ENCODE results near the gene KCTD13. TPM values are rescaled to one million over a fixed set of nuclear protein-coding genes. Genes with fewer than 3 reads are reported as not detected.

The KCTD13 gene
- total RNA-seq, 1 donor from 2014 or later = 30.5 TPM

DNA sequence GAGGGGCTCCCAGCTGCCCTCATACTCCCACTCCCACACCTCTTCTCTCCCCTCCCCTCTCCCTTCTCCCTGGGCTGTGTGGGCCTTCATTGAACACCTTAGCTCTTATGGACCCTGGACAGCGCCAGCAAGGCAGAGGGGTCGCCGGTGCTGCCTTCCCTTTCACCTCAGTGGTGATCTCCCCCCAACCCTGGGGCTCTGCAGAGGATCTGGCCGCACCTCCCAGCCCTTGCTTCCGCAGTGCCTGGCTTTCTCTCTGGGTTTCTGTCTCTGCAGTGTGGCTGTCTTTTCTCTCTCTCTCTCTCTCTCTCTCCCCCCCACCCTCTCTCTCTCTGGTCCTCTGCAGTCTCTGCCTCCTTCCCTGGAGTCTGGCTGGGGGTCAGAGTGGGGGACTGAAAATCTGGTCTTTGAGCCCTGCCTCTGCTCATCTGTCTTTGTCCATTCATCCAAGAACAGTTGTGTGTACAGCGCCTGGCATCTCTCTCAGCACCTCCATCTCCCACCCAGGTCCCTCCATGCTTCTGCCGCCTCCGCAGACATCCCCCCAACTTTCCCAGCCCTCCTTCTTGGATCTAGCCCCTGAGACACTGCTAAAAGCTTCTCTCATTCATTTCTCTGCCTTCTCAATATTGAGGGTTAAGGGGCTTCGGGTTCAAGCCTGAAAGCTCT is 27.8 kb downstream of the KCTD13 start:
- peaks cover 28% of the 10 kb centered on the region for H3K4me1 Mint-ChIP-seq
- no peak for DNase-seq (ENCODE audit: low spot score in 2 of 2, unreplicated experiment in 2 of 2)
- H3K27me3 Mint-ChIP-seq (ENCODE audit: low read depth) = peaks cover 36% of the 10 kb centered on the region
- H3K9me3 Mint-ChIP-seq = no peaks in the 10 kb centered on the region
- TF ChIP-seq, protein P1, sequence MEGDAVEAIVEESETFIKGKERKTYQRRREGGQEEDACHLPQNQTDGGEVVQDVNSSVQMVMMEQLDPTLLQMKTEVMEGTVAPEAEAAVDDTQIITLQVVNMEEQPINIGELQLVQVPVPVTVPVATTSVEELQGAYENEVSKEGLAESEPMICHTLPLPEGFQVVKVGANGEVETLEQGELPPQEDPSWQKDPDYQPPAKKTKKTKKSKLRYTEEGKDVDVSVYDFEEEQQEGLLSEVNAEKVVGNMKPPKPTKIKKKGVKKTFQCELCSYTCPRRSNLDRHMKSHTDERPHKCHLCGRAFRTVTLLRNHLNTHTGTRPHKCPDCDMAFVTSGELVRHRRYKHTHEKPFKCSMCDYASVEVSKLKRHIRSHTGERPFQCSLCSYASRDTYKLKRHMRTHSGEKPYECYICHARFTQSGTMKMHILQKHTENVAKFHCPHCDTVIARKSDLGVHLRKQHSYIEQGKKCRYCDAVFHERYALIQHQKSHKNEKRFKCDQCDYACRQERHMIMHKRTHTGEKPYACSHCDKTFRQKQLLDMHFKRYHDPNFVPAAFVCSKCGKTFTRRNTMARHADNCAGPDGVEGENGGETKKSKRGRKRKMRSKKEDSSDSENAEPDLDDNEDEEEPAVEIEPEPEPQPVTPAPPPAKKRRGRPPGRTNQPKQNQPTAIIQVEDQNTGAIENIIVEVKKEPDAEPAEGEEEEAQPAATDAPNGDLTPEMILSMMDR (IDR thresholded peaks at IDR 0.05; ENCODE audit: unreplicated experiment) = no peak
- no peak overlapping the region for H3K27ac Mint-ChIP-seq
- H3K4me3 Mint-ChIP-seq = peak overlapping the region; percentile 70
- no peaks in the 10 kb centered on the region for H3K36me3 Mint-ChIP-seq

DNA sequence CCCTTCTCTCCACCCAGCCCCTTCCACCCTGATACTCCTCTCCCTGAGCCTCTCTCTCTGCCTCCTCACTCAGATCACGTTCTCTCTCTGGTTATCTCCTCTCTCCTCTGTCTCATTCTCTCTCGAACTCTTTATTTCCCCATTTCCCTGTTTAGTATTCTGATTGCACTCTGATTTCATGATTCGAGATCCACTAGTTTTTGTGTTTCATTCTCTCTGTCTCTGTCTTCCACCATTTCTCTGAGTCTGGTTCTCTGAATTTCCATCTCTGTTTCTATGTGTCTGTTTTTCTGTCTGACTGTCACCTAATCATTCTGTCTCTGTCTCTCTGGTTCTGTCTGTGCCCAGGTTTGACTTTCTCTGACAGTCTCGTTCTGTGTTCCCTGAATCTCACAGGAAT is 28.7 kb downstream of the KCTD13 start:
- Mint-ChIP-seq H3K27me3 (ENCODE audit: low read depth) (peaks cover 36% of the 10 kb centered on the region), H3K27ac (no peak overlapping the region), H3K36me3 (no peaks in the 10 kb centered on the region), H3K4me1 (peaks cover 28% of the 10 kb centered on the region), H3K9me3 (no peaks in the 10 kb centered on the region), H3K4me3 (no peak overlapping the region)
- TF ChIP-seq, protein P1 (IDR thresholded peaks at IDR 0.05; ENCODE audit: unreplicated experiment) = no peak
- no peak for DNase-seq (ENCODE audit: low spot score in 2 of 2, unreplicated experiment in 2 of 2)

DNA sequence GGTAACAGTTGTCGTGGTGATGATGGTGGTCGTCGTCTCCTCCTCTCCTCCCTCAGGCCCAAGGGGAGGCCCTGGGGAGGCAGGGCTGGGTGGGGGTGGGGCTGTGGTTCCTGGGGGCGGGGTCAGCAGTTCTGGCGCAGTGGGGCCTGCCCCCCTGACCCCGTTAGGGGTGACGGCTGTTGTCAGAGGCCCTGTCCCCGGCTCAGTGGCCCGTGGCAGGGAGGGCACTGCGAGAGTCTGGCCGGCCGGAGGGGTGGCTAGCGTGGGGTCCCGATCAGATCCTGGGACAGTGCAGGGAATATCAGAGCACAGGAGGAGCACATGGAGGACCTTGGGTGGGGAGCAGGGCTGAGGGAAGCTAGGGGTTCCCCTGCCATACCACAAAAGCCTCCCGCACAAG is 29.2 kb downstream of the KCTD13 start:
- H3K36me3 Mint-ChIP-seq = no peaks in the 10 kb centered on the region
- no peak overlapping the region for H3K4me3 Mint-ChIP-seq
- no peak overlapping the region for H3K27ac Mint-ChIP-seq
- H3K27me3 Mint-ChIP-seq (ENCODE audit: low read depth) = peaks cover 32% of the 10 kb centered on the region
- peaks cover 26% of the 10 kb centered on the region for H3K4me1 Mint-ChIP-seq
- no peaks in the 10 kb centered on the region for H3K9me3 Mint-ChIP-seq
- DNase-seq (ENCODE audit: low spot score in 2 of 2, unreplicated experiment in 2 of 2) = no peak
- TF ChIP-seq, protein P1 (IDR thresholded peaks at IDR 0.05; ENCODE audit: unreplicated experiment) = no peak

DNA sequence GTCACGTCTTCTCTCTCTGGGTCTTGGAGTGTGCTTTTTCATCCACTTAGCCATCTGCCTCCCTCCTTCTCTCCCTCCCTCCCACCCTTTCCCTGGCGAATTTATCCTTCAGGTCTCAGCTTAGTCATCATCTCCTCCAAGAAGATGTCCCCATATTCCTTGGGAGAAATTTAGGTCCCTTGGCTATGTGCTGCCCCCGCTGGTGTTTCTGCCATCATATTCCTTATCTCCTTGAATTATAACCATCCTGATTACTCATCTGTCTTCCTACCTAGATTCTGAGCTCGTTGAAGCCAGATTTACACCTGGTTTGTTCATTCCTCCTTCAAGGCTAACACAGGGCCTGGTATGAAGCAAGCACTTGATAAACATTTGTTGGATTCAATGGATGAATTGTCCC is 31.7 kb downstream of the KCTD13 start:
- no peak overlapping the region for H3K4me3 Mint-ChIP-seq
- H3K9me3 Mint-ChIP-seq = no peaks in the 10 kb centered on the region
- peaks cover 21% of the 10 kb centered on the region for H3K27me3 Mint-ChIP-seq (ENCODE audit: low read depth)
- H3K27ac Mint-ChIP-seq = no peak overlapping the region
- H3K4me1 Mint-ChIP-seq = peaks cover 19% of the 10 kb centered on the region
- TF ChIP-seq, protein P1 (IDR thresholded peaks at IDR 0.05; ENCODE audit: unreplicated experiment) = no peak
- no peak for DNase-seq (ENCODE audit: low spot score in 2 of 2, unreplicated experiment in 2 of 2)
- H3K36me3 Mint-ChIP-seq = no peaks in the 10 kb centered on the region

DNA sequence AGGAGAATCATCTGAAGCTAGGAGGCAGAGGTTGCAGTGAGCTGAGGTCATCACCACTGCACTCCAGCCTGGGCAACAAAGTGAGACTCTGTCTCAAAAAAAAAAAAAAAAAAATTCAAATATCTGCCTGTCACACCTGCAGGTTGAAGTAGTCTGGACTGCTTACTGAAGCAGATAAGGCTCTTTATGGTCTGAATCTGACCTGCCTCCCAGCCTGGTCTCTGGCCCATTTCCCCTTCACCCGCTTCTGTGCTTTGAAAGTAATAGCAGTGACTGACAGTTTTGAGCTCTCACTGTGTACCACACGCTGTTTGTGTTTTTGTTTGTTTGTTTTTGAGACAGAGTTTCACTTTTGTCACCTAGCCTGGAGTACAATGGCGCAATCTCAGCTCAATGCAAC is 32.5 kb downstream of the KCTD13 start:
- Mint-ChIP-seq H3K27me3 (ENCODE audit: low read depth) (peaks cover 14% of the 10 kb centered on the region), H3K4me1 (peaks cover 14% of the 10 kb centered on the region), H3K4me3 (no peak overlapping the region), H3K27ac (no peak overlapping the region), H3K36me3 (no peaks in the 10 kb centered on the region), H3K9me3 (no peaks in the 10 kb centered on the region)
- TF ChIP-seq, protein P1 (IDR thresholded peaks at IDR 0.05; ENCODE audit: unreplicated experiment) = no peak
- no peak for DNase-seq (ENCODE audit: low spot score in 2 of 2, unreplicated experiment in 2 of 2)

DNA sequence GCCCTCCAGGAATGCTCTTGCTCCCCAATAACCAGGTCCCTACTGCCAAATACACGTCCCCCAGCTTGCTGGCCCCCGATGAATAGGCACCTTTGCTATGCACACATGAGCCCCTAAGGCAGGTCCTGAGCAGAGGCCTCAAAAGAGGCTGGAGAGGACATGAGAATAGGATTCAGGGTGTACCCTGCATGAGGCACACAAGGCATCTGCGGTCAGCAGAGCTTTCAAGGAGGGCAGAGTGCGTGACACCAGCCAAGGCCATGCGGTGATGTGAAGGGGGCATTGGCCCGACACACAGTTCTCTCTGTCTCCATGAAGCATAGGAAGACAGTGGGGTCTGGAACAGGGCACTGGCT is 33.6 kb downstream of the KCTD13 start:
- TF ChIP-seq, protein P1 (IDR thresholded peaks at IDR 0.05; ENCODE audit: unreplicated experiment) = no peak
- DNase-seq (ENCODE audit: low spot score in 2 of 2, unreplicated experiment in 2 of 2) = no peak
- no peak overlapping the region for H3K4me3 Mint-ChIP-seq
- peaks cover 3% of the 10 kb centered on the region for H3K4me1 Mint-ChIP-seq
- H3K27me3 Mint-ChIP-seq (ENCODE audit: low read depth) = peaks cover 3% of the 10 kb centered on the region
- H3K9me3 Mint-ChIP-seq = no peaks in the 10 kb centered on the region
- H3K27ac Mint-ChIP-seq = no peak overlapping the region
- no peaks in the 10 kb centered on the region for H3K36me3 Mint-ChIP-seq

All from mesothelial cell of epicardium (in vitro differentiated cells).